ENCODE data around the gene PHAF1.

The PHAF1 gene

GRCh38 chr16:67177743-67178699 lies 68.3 kb downstream of the PHAF1 start:
- TF ChIP-seq CTCF (IDR thresholded peaks at IDR 0.05) = no peak
- peaks cover 62% of the 10 kb centered on the region for H3K27me3 Mint-ChIP-seq (ENCODE audit: low read depth, poor library complexity)
- peaks cover 22% of the 10 kb centered on the region for H3K4me1 Mint-ChIP-seq
- peak; percentile 72 for DNase-seq
- no peaks in the 10 kb centered on the region for H3K9me3 Mint-ChIP-seq
- H3K4me3 Mint-ChIP-seq = peak overlapping the region; percentile 69
- H3K27ac Mint-ChIP-seq = no peak overlapping the region
- H3K36me3 Mint-ChIP-seq (ENCODE audit: low read depth) = peaks cover 21% of the 10 kb centered on the region

- no peak overlapping the region for H3K4me3 Mint-ChIP-seq
- H3K9me3 Mint-ChIP-seq = no peaks in the 10 kb centered on the region
- no peak overlapping the region for H3K27ac Mint-ChIP-seq
- TF ChIP-seq CTCF (IDR thresholded peaks at IDR 0.05) = no peak
- no peak for DNase-seq
- H3K36me3 Mint-ChIP-seq (ENCODE audit: low read depth) = peaks cover 21% of the 10 kb centered on the region
- peaks cover 12% of the 10 kb centered on the region for H3K4me1 Mint-ChIP-seq
- H3K27me3 Mint-ChIP-seq (ENCODE audit: low read depth, poor library complexity) = peaks cover 55% of the 10 kb centered on the region
Measured at GRCh38 chr16:67179421-67180080, 69.8 kb downstream of the PHAF1 start.

GRCh38 chr16:67180166-67180565 lies 70.4 kb downstream of the PHAF1 start:
- peaks cover 21% of the 10 kb centered on the region for H3K36me3 Mint-ChIP-seq (ENCODE audit: low read depth)
- H3K27me3 Mint-ChIP-seq (ENCODE audit: low read depth, poor library complexity) = peaks cover 55% of the 10 kb centered on the region
- peaks cover 2% of the 10 kb centered on the region for H3K9me3 Mint-ChIP-seq
- no peak overlapping the region for H3K27ac Mint-ChIP-seq
- no peak for TF ChIP-seq CTCF (IDR thresholded peaks at IDR 0.05)
- DNase-seq = no peak
- no peak overlapping the region for H3K4me3 Mint-ChIP-seq
- H3K4me1 Mint-ChIP-seq = peaks cover 15% of the 10 kb centered on the region

- Mint-ChIP-seq H3K27ac (no peak overlapping the region), H3K9me3 (peaks cover 3% of the 10 kb centered on the region), H3K4me3 (no peak overlapping the region), H3K4me1 (peaks cover 20% of the 10 kb centered on the region), H3K36me3 (ENCODE audit: low read depth) (peaks cover 10% of the 10 kb centered on the region), H3K27me3 (ENCODE audit: low read depth, poor library complexity) (peaks cover 55% of the 10 kb centered on the region)
- no peak for DNase-seq
- no peak for TF ChIP-seq CTCF (IDR thresholded peaks at IDR 0.05)
Measured at GRCh38 chr16:67181346-67181745, 71.6 kb downstream of the PHAF1 start.

GRCh38 chr16:67182288-67182687 lies 72.5 kb downstream of the PHAF1 start:
- Mint-ChIP-seq H3K27ac (no peak overlapping the region), H3K4me1 (peaks cover 20% of the 10 kb centered on the region), H3K9me3 (peaks cover 3% of the 10 kb centered on the region), H3K27me3 (ENCODE audit: low read depth, poor library complexity) (peaks cover 51% of the 10 kb centered on the region), H3K4me3 (no peak overlapping the region), H3K36me3 (ENCODE audit: low read depth) (peaks cover 4% of the 10 kb centered on the region)
- DNase-seq = no peak
- TF ChIP-seq CTCF (IDR thresholded peaks at IDR 0.05) = no peak
